ENCODE measurements around the gene ADGRA3. TPM values are rescaled to one million over a fixed set of nuclear protein-coding genes. Genes with fewer than 3 reads are reported as not detected.
"Not testable (repeated sequence)": the region's sequence is repeated elsewhere in the genome, so short reads cannot be mapped to it uniquely, and the experiment has no call there.

The ADGRA3 gene
- total and polyA plus RNA-seq, 2 donors = 11.2 to 13.1 TPM

DNA sequence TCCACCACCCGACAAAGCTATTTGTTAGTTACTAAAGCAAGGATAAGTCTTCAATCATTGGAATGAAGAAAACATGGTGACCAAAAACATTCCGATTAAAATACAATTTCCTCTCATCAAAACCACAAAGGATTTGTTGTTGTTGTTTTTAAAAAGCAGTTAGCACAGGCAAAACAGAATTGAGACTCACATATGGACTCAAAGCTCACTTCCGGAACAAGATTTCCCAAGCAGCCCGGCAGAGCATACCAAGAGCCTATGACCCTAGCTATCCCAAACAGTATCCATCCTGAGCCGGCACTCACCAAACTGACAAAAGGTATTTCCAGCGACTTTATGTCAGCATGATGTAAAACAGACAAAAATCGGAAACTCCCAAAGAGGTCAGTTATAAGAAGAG, 39.9 kb downstream of the ADGRA3 start:
- no peaks in the 10 kb centered on the region for H3K4me1 ChIP-seq (ENCODE audit: control insufficient read depth in 2 of 2, insufficient read depth in 2 of 2, low read length in 2 of 2)
- WGBS = 97% methylated on average over 7 of the region's 7 CpGs
- H3K27ac ChIP-seq (ENCODE audit: low read depth in 1 of 2, low read length in 1 of 2) = no peak overlapping the region
- DNase-seq (ENCODE audit: low read depth in 6 of 9, low spot score in 9 of 9) = no peak
- no peak overlapping the region for H3K4me3 ChIP-seq (ENCODE audit: low read length in 2 of 2)
- no peaks in the 10 kb centered on the region for H3K27me3 ChIP-seq (ENCODE audit: control insufficient read depth in 2 of 2, insufficient read depth in 1 of 2, low read length in 1 of 2)
- no peaks in the 10 kb centered on the region for H3K36me3 ChIP-seq (ENCODE audit: control insufficient read depth in 2 of 2, insufficient read depth in 2 of 2, low read length in 1 of 2)
- H3K9me3 ChIP-seq (ENCODE audit: control insufficient read depth in 2 of 2, insufficient read depth in 1 of 2, low read length in 1 of 2) = no peaks in the 10 kb centered on the region

DNA sequence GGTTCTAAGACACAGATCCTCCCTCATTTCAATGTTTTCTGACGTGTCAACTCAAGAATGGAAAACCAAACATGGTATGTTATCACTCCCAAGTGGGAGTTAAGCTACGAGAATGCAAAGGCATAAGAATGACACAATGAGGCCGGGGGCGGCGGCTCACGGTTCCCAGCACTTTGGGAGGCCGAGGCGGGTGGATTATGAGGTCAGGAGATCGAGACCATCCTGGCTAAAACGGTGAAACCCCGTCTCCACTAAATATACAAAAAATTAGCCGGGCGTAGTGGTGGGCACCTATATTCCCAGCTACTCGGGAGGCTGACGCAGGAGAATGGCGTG, 40.6 kb downstream of the ADGRA3 start:
- WGBS = 98% methylated on average over 16 of the region's 16 CpGs

DNA sequence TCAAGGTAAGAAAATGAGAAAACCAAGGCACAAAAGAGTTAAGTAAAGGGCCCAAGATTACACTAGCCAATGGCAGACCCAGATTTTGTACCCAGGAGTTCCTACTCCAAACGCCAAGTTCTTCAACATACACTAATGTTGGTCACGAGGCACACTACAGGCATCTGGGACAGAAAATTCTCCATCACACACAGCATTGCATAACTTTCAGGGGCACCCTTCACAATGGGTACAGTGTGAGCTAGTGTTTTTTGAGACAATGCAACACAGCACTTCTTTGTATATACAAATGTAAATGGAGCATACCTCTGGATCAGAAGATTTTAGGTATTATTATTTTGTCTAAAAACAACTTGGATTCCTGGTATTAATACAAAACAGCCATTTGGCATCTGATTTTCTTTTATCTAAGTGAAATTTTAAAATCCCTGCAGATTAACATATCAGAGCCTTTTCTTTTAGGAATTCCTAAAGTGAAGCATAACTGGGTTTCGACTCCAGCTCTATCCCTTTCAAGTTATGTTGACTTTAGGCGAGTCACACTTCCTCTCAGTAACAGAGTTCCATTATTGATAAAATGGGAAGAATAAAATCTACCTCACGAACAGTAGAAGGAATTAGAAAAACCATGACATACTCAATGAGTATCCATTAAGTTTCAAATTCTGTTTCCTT, 41.1 kb downstream of the ADGRA3 start:
- Histone ChIP-seq H3K4me3 (ENCODE audit: low read length in 2 of 2) (no peak overlapping the region), H3K4me1 (ENCODE audit: control insufficient read depth in 2 of 2, insufficient read depth in 2 of 2, low read length in 2 of 2) (no peaks in the 10 kb centered on the region), H3K27me3 (ENCODE audit: control insufficient read depth in 2 of 2, insufficient read depth in 1 of 2, low read length in 1 of 2) (no peaks in the 10 kb centered on the region), H3K9me3 (ENCODE audit: control insufficient read depth in 2 of 2, insufficient read depth in 1 of 2, low read length in 1 of 2) (no peaks in the 10 kb centered on the region), H3K36me3 (ENCODE audit: control insufficient read depth in 2 of 2, insufficient read depth in 2 of 2, low read length in 1 of 2) (no peaks in the 10 kb centered on the region), H3K27ac (ENCODE audit: low read depth in 1 of 2, low read length in 1 of 2) (no peak overlapping the region)
- DNase-seq (ENCODE audit: low read depth in 6 of 9, low spot score in 9 of 9) = no peak
- WGBS = 97% methylated on average over 5 of the region's 5 CpGs

More for the DNA sequence above, 40.6 kb downstream of the ADGRA3 start:
- not testable (repeated sequence) for DNase-seq (ENCODE audit: low read depth in 6 of 9, low spot score in 9 of 9); H3K27me3 ChIP-seq (ENCODE audit: control insufficient read depth in 2 of 2, insufficient read depth in 1 of 2, low read length in 1 of 2); H3K27ac ChIP-seq (ENCODE audit: low read depth in 1 of 2, low read length in 1 of 2); H3K4me1 ChIP-seq (ENCODE audit: control insufficient read depth in 2 of 2, insufficient read depth in 2 of 2, low read length in 2 of 2); H3K36me3 ChIP-seq (ENCODE audit: control insufficient read depth in 2 of 2, insufficient read depth in 2 of 2, low read length in 1 of 2); H3K4me3 ChIP-seq (ENCODE audit: low read length in 2 of 2); H3K9me3 ChIP-seq (ENCODE audit: control insufficient read depth in 2 of 2, insufficient read depth in 1 of 2, low read length in 1 of 2)

DNA sequence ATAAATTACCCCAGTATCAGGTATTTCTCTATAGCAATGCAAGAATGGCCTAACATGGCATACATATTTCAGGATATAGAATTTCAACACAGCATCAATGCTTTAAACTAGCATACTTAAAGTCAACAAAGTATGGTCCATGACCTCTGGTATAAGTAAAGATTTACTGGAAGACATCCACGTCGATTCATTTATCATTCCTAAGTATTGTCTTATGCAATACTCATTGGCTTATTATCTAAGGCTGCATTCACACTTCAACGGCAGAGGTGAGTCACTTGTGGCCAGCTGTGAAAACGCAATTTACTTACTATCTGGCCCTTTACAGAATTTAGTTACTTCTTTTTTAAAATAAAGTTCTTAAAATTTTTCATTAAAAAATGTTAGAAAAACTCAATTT, 42.6 kb downstream of the ADGRA3 start:
- Histone ChIP-seq H3K27me3 (ENCODE audit: control insufficient read depth in 2 of 2, insufficient read depth in 1 of 2, low read length in 1 of 2) (no peaks in the 10 kb centered on the region), H3K4me3 (ENCODE audit: low read length in 2 of 2) (no peak overlapping the region), H3K36me3 (ENCODE audit: control insufficient read depth in 2 of 2, insufficient read depth in 2 of 2, low read length in 1 of 2) (no peaks in the 10 kb centered on the region), H3K27ac (ENCODE audit: low read depth in 1 of 2, low read length in 1 of 2) (no peak overlapping the region), H3K4me1 (ENCODE audit: control insufficient read depth in 2 of 2, insufficient read depth in 2 of 2, low read length in 2 of 2) (no peaks in the 10 kb centered on the region), H3K9me3 (ENCODE audit: control insufficient read depth in 2 of 2, insufficient read depth in 1 of 2, low read length in 1 of 2) (no peaks in the 10 kb centered on the region)
- no peak for DNase-seq (ENCODE audit: low read depth in 6 of 9, low spot score in 9 of 9)
- whole genome bisulfite sequencing = 94% methylated on average over 4 of the region's 4 CpGs

DNA sequence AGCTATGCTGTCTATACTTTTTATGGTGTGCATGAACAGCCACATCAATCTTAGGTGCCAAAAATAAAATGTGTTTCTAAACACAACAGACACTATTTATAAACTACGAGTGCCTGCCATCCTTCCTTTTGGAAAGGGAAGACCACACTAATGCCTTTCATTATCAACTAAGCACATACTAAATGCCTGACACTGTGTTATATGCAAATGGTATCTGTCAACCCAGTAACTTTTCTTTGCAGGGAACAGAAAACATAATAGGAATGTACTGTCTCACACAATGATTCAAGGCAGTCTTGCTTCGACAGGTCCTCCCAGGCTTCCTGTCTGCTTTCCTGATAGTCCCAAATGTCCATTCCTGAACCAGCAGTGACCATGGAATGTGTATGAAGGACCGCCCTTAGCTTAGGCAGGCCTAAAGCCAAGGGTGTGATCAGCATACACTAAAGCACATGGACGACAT, 43.8 kb downstream of the ADGRA3 start:
- Histone ChIP-seq H3K36me3 (ENCODE audit: control insufficient read depth in 2 of 2, insufficient read depth in 2 of 2, low read length in 1 of 2) (no peaks in the 10 kb centered on the region), H3K27ac (ENCODE audit: low read depth in 1 of 2, low read length in 1 of 2) (no peak overlapping the region), H3K4me1 (ENCODE audit: control insufficient read depth in 2 of 2, insufficient read depth in 2 of 2, low read length in 2 of 2) (no peaks in the 10 kb centered on the region), H3K27me3 (ENCODE audit: control insufficient read depth in 2 of 2, insufficient read depth in 1 of 2, low read length in 1 of 2) (no peaks in the 10 kb centered on the region), H3K4me3 (ENCODE audit: low read length in 2 of 2) (no peak overlapping the region), H3K9me3 (ENCODE audit: control insufficient read depth in 2 of 2, insufficient read depth in 1 of 2, low read length in 1 of 2) (no peaks in the 10 kb centered on the region)
- DNase-seq (ENCODE audit: low read depth in 6 of 9, low spot score in 9 of 9) = no peak
- WGBS = 94% methylated on average over 4 of the region's 4 CpGs

DNA sequence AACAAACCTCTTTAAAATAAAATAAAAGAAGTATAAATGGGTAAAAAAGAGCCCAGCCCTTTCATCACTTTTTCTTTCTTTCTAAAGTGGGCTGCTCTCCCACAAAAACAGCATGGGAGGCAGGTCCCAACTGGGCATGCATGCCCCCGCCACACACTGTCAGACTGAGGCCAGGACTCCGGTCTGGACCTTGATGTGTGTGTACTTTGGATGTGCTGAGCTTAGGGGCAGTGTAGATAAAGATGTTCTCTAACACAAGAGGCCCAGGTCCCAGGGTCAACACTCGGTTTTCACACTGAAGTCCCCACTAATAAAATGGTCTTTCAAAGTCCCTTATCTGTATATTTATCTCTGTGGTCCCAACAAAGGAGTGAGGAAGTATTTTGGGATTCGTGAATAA, 44.4 kb downstream of the ADGRA3 start:
- Histone ChIP-seq H3K36me3 (ENCODE audit: control insufficient read depth in 2 of 2, insufficient read depth in 2 of 2, low read length in 1 of 2) (no peaks in the 10 kb centered on the region), H3K4me1 (ENCODE audit: control insufficient read depth in 2 of 2, insufficient read depth in 2 of 2, low read length in 2 of 2) (no peaks in the 10 kb centered on the region), H3K4me3 (ENCODE audit: low read length in 2 of 2) (no peak overlapping the region), H3K9me3 (ENCODE audit: control insufficient read depth in 2 of 2, insufficient read depth in 1 of 2, low read length in 1 of 2) (no peaks in the 10 kb centered on the region), H3K27me3 (ENCODE audit: control insufficient read depth in 2 of 2, insufficient read depth in 1 of 2, low read length in 1 of 2) (no peaks in the 10 kb centered on the region), H3K27ac (ENCODE audit: low read depth in 1 of 2, low read length in 1 of 2) (no peak overlapping the region)
- DNase-seq (ENCODE audit: low read depth in 6 of 9, low spot score in 9 of 9) = no peak
- 97% methylated on average over 4 of the region's 4 CpGs for WGBS

DNA sequence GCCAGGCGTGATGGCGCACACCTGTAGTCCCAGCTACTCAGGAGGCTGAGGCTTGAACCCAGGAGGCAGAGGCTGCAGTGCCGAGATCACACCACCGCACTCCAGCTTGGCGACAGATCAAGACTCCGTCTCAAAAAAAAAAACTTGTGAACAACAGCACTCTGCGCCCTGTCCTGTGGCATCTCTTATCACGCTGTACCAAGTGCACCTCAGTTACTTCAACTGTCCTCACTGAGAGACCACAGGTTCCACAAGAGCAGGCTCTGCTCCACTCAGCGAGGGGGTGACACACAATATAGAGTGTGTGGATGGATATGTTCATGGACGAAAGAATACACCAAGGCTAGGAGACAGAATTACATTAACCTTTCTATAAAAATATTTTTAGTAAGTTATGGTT, 49.3 kb downstream of the ADGRA3 start:
- WGBS = 93% methylated on average over 10 of the region's 10 CpGs
- Histone ChIP-seq H3K9me3 (ENCODE audit: control insufficient read depth in 2 of 2, insufficient read depth in 1 of 2, low read length in 1 of 2) (no peaks in the 10 kb centered on the region), H3K4me3 (ENCODE audit: low read length in 2 of 2) (no peak overlapping the region), H3K4me1 (ENCODE audit: control insufficient read depth in 2 of 2, insufficient read depth in 2 of 2, low read length in 2 of 2) (no peaks in the 10 kb centered on the region), H3K36me3 (ENCODE audit: control insufficient read depth in 2 of 2, insufficient read depth in 2 of 2, low read length in 1 of 2) (no peaks in the 10 kb centered on the region), H3K27me3 (ENCODE audit: control insufficient read depth in 2 of 2, insufficient read depth in 1 of 2, low read length in 1 of 2) (no peaks in the 10 kb centered on the region), H3K27ac (ENCODE audit: low read depth in 1 of 2, low read length in 1 of 2) (no peak overlapping the region)
- DNase-seq (ENCODE audit: low read depth in 6 of 9, low spot score in 9 of 9) = no peak

DNA sequence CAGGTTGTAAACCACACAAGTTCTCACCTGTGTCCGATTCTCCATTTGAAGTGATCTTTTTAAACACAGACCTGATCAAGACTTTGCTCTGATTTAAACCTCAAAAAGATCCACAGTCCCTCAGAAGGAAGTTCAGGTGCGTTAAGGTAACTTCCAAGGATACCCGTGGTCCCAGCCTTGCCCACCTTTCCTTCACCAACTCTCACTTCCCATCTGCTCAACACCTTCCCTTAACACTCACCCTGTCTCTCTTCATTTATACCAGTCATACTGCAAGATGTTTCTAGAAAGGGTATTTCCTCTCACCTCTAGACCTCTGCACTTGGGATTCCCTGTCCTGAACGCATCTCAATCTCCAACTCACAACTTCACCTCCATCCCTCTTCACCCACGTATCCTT, 49.9 kb downstream of the ADGRA3 start:
- Histone ChIP-seq H3K9me3 (ENCODE audit: control insufficient read depth in 2 of 2, insufficient read depth in 1 of 2, low read length in 1 of 2) (no peaks in the 10 kb centered on the region), H3K27ac (ENCODE audit: low read depth in 1 of 2, low read length in 1 of 2) (no peak overlapping the region), H3K4me1 (ENCODE audit: control insufficient read depth in 2 of 2, insufficient read depth in 2 of 2, low read length in 2 of 2) (no peaks in the 10 kb centered on the region), H3K36me3 (ENCODE audit: control insufficient read depth in 2 of 2, insufficient read depth in 2 of 2, low read length in 1 of 2) (no peaks in the 10 kb centered on the region), H3K27me3 (ENCODE audit: control insufficient read depth in 2 of 2, insufficient read depth in 1 of 2, low read length in 1 of 2) (no peaks in the 10 kb centered on the region), H3K4me3 (ENCODE audit: low read length in 2 of 2) (no peak overlapping the region)
- no peak for DNase-seq (ENCODE audit: low read depth in 6 of 9, low spot score in 9 of 9)
- WGBS = 98% methylated on average over 5 of the region's 5 CpGs

DNA sequence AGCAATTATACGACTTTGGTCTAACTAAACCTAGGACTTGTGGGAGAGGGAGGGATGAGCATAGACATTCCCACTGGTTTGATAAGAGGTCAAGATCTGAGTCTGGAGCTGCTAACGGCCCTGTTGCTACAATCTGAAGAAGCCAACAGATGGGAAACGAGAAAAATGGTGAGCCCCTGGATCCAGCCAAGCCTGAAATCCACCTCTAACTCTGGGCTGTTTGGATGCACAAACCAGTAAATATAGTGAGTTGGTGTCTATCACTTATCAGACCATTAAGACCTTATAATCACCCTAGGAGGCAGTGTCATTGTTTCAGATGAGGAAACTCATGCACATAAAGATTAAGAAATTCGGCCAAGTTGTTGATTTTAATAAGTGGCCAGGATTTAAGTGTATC, 50.5 kb downstream of the ADGRA3 start:
- Histone ChIP-seq H3K4me1 (ENCODE audit: control insufficient read depth in 2 of 2, insufficient read depth in 2 of 2, low read length in 2 of 2) (no peaks in the 10 kb centered on the region), H3K27me3 (ENCODE audit: control insufficient read depth in 2 of 2, insufficient read depth in 1 of 2, low read length in 1 of 2) (no peaks in the 10 kb centered on the region)
- 95% methylated on average over 4 of the region's 4 CpGs for WGBS

DNA sequence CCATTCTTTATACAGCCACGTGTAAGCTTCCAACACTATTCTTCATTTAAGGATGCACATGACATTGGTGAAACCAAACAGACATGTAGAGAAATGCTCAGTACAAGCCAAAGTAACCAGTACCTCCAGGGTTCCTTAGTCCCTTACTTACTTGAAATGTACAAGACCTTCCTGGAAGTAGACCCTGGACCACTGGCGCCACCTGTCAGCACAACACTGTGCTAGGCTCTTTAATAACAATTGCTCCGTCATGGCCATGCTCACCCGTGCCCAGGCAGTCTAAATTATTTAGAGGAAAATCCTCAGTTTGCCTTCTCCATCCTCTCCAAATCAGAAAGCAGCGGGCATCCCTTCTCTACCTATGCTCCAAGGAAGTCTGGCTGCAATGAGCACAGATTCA, 52.7 kb downstream of the ADGRA3 start:
- Histone ChIP-seq H3K36me3 (ENCODE audit: control insufficient read depth in 2 of 2, insufficient read depth in 2 of 2, low read length in 1 of 2) (no peaks in the 10 kb centered on the region), H3K9me3 (ENCODE audit: control insufficient read depth in 2 of 2, insufficient read depth in 1 of 2, low read length in 1 of 2) (no peaks in the 10 kb centered on the region), H3K4me1 (ENCODE audit: control insufficient read depth in 2 of 2, insufficient read depth in 2 of 2, low read length in 2 of 2) (no peaks in the 10 kb centered on the region), H3K27ac (ENCODE audit: low read depth in 1 of 2, low read length in 1 of 2) (no peak overlapping the region), H3K4me3 (ENCODE audit: low read length in 2 of 2) (no peak overlapping the region), H3K27me3 (ENCODE audit: control insufficient read depth in 2 of 2, insufficient read depth in 1 of 2, low read length in 1 of 2) (no peaks in the 10 kb centered on the region)
- WGBS = 98% methylated on average over 5 of the region's 5 CpGs
- no peak for DNase-seq (ENCODE audit: low read depth in 6 of 9, low spot score in 9 of 9)

More for the DNA sequence above, 50.5 kb downstream of the ADGRA3 start:
- no peak for DNase-seq (ENCODE audit: low read depth in 6 of 9, low spot score in 9 of 9)
- Histone ChIP-seq H3K27ac (ENCODE audit: low read depth in 1 of 2, low read length in 1 of 2) (no peak overlapping the region), H3K4me3 (ENCODE audit: low read length in 2 of 2) (no peak overlapping the region), H3K36me3 (ENCODE audit: control insufficient read depth in 2 of 2, insufficient read depth in 2 of 2, low read length in 1 of 2) (no peaks in the 10 kb centered on the region), H3K9me3 (ENCODE audit: control insufficient read depth in 2 of 2, insufficient read depth in 1 of 2, low read length in 1 of 2) (no peaks in the 10 kb centered on the region)

All from thymus (tissue), 11 donors.